GM12878 (cell line): ENCODE data around the gene VASH2. TPM values are rescaled to one million over a fixed set of nuclear protein-coding genes. Genes with fewer than 3 reads are reported as not detected.
A peak's percentile ranks its signal among the peaks of the same experiment; 100 is the strongest.

ENCODE experiments used
- BMI1 ChIP-seq: fragments of 450-650 bp; IDR thresholded peaks from 2 replicates; pipeline ENCODE4 v1.6.1; 2016; ENCODE audit warnings: mild to moderate bottlenecking, moderate library complexity, borderline replicate concordance
- CHD1 ChIP-seq: IDR thresholded peaks from 2 replicates; pipeline ENCODE4 v1.6.1; 2012; ENCODE audit warnings: low read depth, low read length, improper control_type of control experiment
- CHD4 ChIP-seq: fragments of 200-600 bp; sonication (generic); IDR thresholded peaks from 2 replicates; pipeline ENCODE4 v1.6.1; 2016; ENCODE audit warnings: mild to moderate bottlenecking
- CREM ChIP-seq: IDR thresholded peaks from 2 replicates; pipeline ENCODE4 v1.6.1; 2014; ENCODE audit warnings: antibody characterized with exemption, low read depth
- EGR1 ChIP-seq, 2 experiments: IDR thresholded peaks; 1 replicate in 1 of 2; 2 replicates in 1 of 2; pipeline ENCODE4 v1.6.1; 2011 to 2012; ENCODE audit warnings: low read depth in 2 of 2, low read length in 2 of 2, borderline replicate concordance in 1 of 2, mild to moderate bottlenecking in 1 of 2, moderate library complexity in 1 of 2
- HDGF ChIP-seq: fragments of 450-650 bp; IDR thresholded peaks from 2 replicates; pipeline ENCODE4 v1.6.1; 2016; ENCODE audit warnings: antibody characterized with exemption
- IKZF2 ChIP-seq, 2 experiments: fragments of 450-650 bp; IDR thresholded peaks; 2 replicates each; pipeline ENCODE4 v1.6.1; 2017; ENCODE audit warnings: mild to moderate bottlenecking in 2 of 2, moderate library complexity in 2 of 2
- JUND ChIP-seq: IDR thresholded peaks from 2 replicates; pipeline ENCODE4 v1.6.1; 2012; ENCODE audit warnings: low read depth, mild to moderate bottlenecking, low read length, improper control_type of control experiment, moderate library complexity
- NR2F1 ChIP-seq: fragments of 450-650 bp; conservative IDR thresholded peaks from 2 replicates; pipeline ENCODE4 v1.6.1; 2017; ENCODE audit warnings: mild to moderate bottlenecking
- PML ChIP-seq: IDR thresholded peaks from 2 replicates; pipeline ENCODE4 v1.6.1; 2012; ENCODE audit warnings: low read length, inconsistent platforms
- RAD21 ChIP-seq: IDR thresholded peaks from 2 replicates; pipeline ENCODE4 v1.6.1; 2011; ENCODE audit warnings: mild to moderate bottlenecking, low read depth, low read length, moderate library complexity; ENCODE audit not compliant: insufficient read depth
- RB1 ChIP-seq: fragments of 450-650 bp; formaldehyde crosslinking; IDR thresholded peaks from 2 replicates; pipeline ENCODE4 v1.6.1; 2017; ENCODE audit warnings: mild to moderate bottlenecking, borderline replicate concordance
- RFX5 ChIP-seq: IDR thresholded peaks from 2 replicates; pipeline ENCODE4 v1.6.1; 2011; ENCODE audit warnings: low read depth, low read length, improper control_type of control experiment
- SIN3A ChIP-seq: IDR thresholded peaks from 2 replicates; pipeline ENCODE4 v1.6.1; 2012; ENCODE audit warnings: low read depth, low read length, improper control_type of control experiment
- SMC3 ChIP-seq: IDR thresholded peaks from 2 replicates; pipeline ENCODE4 v1.6.1; 2011; ENCODE audit warnings: low read length, improper control_type of control experiment, borderline replicate concordance
- SP1 ChIP-seq: IDR thresholded peaks from one replicate; pipeline ENCODE4 v1.6.1; 2011; ENCODE audit warnings: low read depth, low read length
- SREBF1 ChIP-seq: IDR thresholded peaks from 2 replicates; pipeline ENCODE4 v1.6.1; 2012; ENCODE audit warnings: mild to moderate bottlenecking, low read length
- SREBF2 ChIP-seq: IDR thresholded peaks from 2 replicates; pipeline ENCODE4 v1.6.1; 2012; ENCODE audit warnings: mild to moderate bottlenecking, low read length
- SRF ChIP-seq, 2 experiments: IDR thresholded peaks; 2 replicates each; pipeline ENCODE4 v1.6.1; 2011; ENCODE audit warnings: low read depth in 2 of 2, low read length in 2 of 2, mild to moderate bottlenecking in 1 of 2, moderate library complexity in 1 of 2
- SUPT20H ChIP-seq: IDR thresholded peaks from 2 replicates; pipeline ENCODE4 v1.6.1; 2011; ENCODE audit warnings: low read depth, mild to moderate bottlenecking, low read length, moderate library complexity, borderline replicate concordance; ENCODE audit not compliant: control insufficient read depth
- SUZ12 ChIP-seq: fragments of 200-600 bp; sonication (generic); IDR thresholded peaks from one replicate; pipeline ENCODE4 v1.6.1; 2018; ENCODE audit warnings: antibody characterized with exemption, mild to moderate bottlenecking; ENCODE audit not compliant: unreplicated experiment
- USF1 ChIP-seq: IDR thresholded peaks from 2 replicates; pipeline ENCODE4 v1.6.1; 2011; ENCODE audit warnings: borderline replicate concordance, low read depth, mild to moderate bottlenecking, moderate library complexity, mixed read lengths, low read length; ENCODE audit not compliant: insufficient read depth; ENCODE audit errors: extremely low read length
- WRNIP1 ChIP-seq: IDR thresholded peaks from 2 replicates; pipeline ENCODE4 v1.6.1; 2011; ENCODE audit warnings: low read depth, low read length, improper control_type of control experiment, borderline replicate concordance
- YY1 ChIP-seq: IDR thresholded peaks from 2 replicates; pipeline ENCODE4 v1.6.1; 2011; ENCODE audit warnings: low read depth, mild to moderate bottlenecking, low read length
- polyA plus RNA-seq, 11 experiments: library from polyadenylated mRNA; depleted of rRNA in 4 of 11; unstranded in 6 of 11; stranded (reverse) in 5 of 11; fragments of >200 nt; fragmentation: Nextera tagmentation in 4 of 11; fragmentation: Illumina TruSeq in 1 of 11; extraction: Ambion mirVana in 4 of 11; extraction: Trizol in 1 of 11; gene quantifications; 1 replicate in 1 of 11; 2 replicates in 10 of 11; pipeline versions ENCODE4 v1.2.1 to v1.2.3, GENCODE V29; 2011 to 2016; ENCODE audit warnings: inconsistent platforms in 2 of 11, missing spikeins in 2 of 11, low read depth in 1 of 11
- total RNA-seq, 4 experiments: library from RNA; depleted of rRNA in 3 of 4; stranded (reverse); fragments of >200 nt in 3 of 4; fragmentation: Illumina TruSeq in 1 of 4; extraction: Trizol in 1 of 4; gene quantifications; 2 replicates each; pipeline versions ENCODE4 v1.2.1 to v1.2.3, GENCODE V29; 2013 to 2021
- TF ChIP-seq, protein P1 (sequence below): fragments of 450-650 bp; IDR thresholded peaks from 2 replicates; pipeline ENCODE4 v1.6.1; 2018; ENCODE audit warnings: mild to moderate bottlenecking, low read depth, moderate library complexity; ENCODE audit not compliant: partially characterized antibody
- TF ChIP-seq, protein P2 (sequence below): fragments of 450-650 bp; IDR thresholded peaks from 2 replicates; pipeline ENCODE4 v1.6.1; 2016; ENCODE audit warnings: mild to moderate bottlenecking
- TF ChIP-seq, protein P3 (sequence below), 3 experiments: IDR thresholded peaks in 2 of 3; conservative IDR thresholded peaks in 1 of 3; 2 replicates each; pipeline ENCODE4 v1.5.1; 2011; ENCODE audit warnings: low read depth in 3 of 3, low read length in 3 of 3, mild to moderate bottlenecking in 3 of 3, control low read depth in 2 of 3, moderate library complexity in 2 of 3, inconsistent platforms in 1 of 3, mixed read lengths in 1 of 3; ENCODE audit not compliant: control insufficient read depth in 2 of 3, insufficient read depth in 1 of 3; ENCODE audit errors: extremely low read depth in 1 of 3

VASH2 gene
- total and polyA plus RNA-seq, 10 of the 15 experiments (the other 5 are each of a cell fraction or from before 2014, with no cell fraction given): 5.4 to 29.7 (median 21.7) TPM

- TF ChIP-seq SREBF2 (no peak), RFX5 (no peak), SMC3 (peak; percentile 31; the same call in 1 of the 2 replicates), USF1 (no peak), PML (no peak), YY1 (0 out of 2 replicates have a peak, but pooled peaks have one; percentile 27), NR2F1 (no peak), WRNIP1 (no peak), SP1 (no peak), EGR1 (IDR thresholded peaks at IDR 0.05; ENCODE audit: borderline replicate concordance in 1 of 2, low read depth in 2 of 2, low read length in 2 of 2) (no peak), SRF (IDR thresholded peaks at IDR 0.05; ENCODE audit: low read depth in 2 of 2, low read length in 2 of 2) (no peak), SREBF1 (no peak), SUZ12 (no peak), HDGF (0 out of 2 replicates have a peak, but pooled peaks have one; percentile 69), CHD4 (no peak), JUND (no peak), RB1 (no peak), CREM (no peak), BMI1 (no peak), CHD1 (no peak), IKZF2 (IDR thresholded peaks at IDR 0.05) (no peak), RAD21 (peak; percentile 36; the same call in 1 of the 2 replicates), SUPT20H (no peak), SIN3A (no peak)
- TF ChIP-seq, protein P1, sequence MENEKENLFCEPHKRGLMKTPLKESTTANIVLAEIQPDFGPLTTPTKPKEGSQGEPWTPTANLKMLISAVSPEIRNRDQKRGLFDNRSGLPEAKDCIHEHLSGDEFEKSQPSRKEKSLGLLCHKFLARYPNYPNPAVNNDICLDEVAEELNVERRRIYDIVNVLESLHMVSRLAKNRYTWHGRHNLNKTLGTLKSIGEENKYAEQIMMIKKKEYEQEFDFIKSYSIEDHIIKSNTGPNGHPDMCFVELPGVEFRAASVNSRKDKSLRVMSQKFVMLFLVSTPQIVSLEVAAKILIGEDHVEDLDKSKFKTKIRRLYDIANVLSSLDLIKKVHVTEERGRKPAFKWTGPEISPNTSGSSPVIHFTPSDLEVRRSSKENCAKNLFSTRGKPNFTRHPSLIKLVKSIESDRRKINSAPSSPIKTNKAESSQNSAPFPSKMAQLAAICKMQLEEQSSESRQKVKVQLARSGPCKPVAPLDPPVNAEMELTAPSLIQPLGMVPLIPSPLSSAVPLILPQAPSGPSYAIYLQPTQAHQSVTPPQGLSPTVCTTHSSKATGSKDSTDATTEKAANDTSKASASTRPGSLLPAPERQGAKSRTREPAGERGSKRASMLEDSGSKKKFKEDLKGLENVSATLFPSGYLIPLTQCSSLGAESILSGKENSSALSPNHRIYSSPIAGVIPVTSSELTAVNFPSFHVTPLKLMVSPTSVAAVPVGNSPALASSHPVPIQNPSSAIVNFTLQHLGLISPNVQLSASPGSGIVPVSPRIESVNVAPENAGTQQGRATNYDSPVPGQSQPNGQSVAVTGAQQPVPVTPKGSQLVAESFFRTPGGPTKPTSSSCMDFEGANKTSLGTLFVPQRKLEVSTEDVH: no peak
- TF ChIP-seq, protein P2, sequence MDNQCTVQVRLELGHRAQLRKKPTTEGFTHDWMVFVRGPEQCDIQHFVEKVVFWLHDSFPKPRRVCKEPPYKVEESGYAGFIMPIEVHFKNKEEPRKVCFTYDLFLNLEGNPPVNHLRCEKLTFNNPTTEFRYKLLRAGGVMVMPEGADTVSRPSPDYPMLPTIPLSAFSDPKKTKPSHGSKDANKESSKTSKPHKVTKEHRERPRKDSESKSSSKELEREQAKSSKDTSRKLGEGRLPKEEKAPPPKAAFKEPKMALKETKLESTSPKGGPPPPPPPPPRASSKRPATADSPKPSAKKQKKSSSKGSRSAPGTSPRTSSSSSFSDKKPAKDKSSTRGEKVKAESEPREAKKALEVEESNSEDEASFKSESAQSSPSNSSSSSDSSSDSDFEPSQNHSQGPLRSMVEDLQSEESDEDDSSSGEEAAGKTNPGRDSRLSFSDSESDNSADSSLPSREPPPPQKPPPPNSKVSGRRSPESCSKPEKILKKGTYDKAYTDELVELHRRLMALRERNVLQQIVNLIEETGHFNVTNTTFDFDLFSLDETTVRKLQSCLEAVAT: no peak
- TF ChIP-seq, protein P3, sequence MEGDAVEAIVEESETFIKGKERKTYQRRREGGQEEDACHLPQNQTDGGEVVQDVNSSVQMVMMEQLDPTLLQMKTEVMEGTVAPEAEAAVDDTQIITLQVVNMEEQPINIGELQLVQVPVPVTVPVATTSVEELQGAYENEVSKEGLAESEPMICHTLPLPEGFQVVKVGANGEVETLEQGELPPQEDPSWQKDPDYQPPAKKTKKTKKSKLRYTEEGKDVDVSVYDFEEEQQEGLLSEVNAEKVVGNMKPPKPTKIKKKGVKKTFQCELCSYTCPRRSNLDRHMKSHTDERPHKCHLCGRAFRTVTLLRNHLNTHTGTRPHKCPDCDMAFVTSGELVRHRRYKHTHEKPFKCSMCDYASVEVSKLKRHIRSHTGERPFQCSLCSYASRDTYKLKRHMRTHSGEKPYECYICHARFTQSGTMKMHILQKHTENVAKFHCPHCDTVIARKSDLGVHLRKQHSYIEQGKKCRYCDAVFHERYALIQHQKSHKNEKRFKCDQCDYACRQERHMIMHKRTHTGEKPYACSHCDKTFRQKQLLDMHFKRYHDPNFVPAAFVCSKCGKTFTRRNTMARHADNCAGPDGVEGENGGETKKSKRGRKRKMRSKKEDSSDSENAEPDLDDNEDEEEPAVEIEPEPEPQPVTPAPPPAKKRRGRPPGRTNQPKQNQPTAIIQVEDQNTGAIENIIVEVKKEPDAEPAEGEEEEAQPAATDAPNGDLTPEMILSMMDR (IDR thresholded peaks at IDR 0.05 in 2 of 3, conservative IDR thresholded peaks at IDR 0.05 in 1 of 3; ENCODE audit: control insufficient read depth in 2 of 3, extremely low read depth in 1 of 3, insufficient read depth in 1 of 3, low read depth in 3 of 3, low read length in 3 of 3): peak; percentile 36 to 70 (median 66)
Observed at GRCh38 chr1:212967801-212968200, 17.5 kb downstream of the VASH2 start (continued).
